GM12892 (cell line): ENCODE data around the gene CCDC188.

Source experiments
- POLR2A ChIP-seq: IDR thresholded peaks from 2 replicates; pipeline ENCODE4 v1.6.1; 2011; ENCODE audit warnings: low read depth, low read length, control low read depth
- POLR2AphosphoS5 ChIP-seq: IDR thresholded peaks from 2 replicates; pipeline ENCODE4 v1.6.1; 2011; ENCODE audit warnings: low read depth, low read length, control low read depth
- TAF1 ChIP-seq: IDR thresholded peaks from 2 replicates; pipeline ENCODE4 v1.6.1; 2011; ENCODE audit warnings: low read depth, mild to moderate bottlenecking, control low read depth, low read length, borderline replicate concordance

DNA sequence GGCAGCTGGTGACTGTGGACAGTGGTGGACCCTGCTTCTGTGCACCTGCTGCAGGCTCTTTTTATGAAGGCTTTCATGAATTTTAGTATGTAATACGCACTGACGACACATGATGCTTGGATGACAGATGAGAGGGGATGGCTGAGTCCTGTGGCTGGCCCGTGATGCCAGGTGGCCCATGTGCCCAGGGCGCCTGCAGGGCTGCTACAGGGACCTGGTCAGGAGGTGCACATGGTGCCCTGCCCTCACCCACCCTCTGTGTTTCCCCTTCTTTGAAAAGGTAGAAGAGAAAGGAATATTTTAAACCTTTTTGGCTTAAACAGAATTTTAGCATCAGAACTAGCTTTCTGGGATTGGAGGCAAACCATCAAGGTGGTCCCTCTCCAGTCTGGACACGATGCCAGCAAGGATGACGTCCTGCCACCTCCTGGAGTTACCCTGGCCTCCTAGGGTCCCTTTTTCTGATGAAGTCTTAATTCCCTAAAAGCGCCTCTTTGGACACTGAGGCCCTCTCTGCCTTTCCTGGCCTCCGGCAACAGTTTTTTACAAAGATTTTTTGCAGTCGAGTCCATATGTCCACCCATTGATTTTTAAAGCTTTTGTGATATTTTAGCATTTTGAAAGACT, 40.4 kb downstream of the CCDC188 start:
- TF ChIP-seq POLR2A: no peak; the same call in 1 of the 2 replicates
- TF ChIP-seq POLR2AphosphoS5: no peak; the same call in 1 of the 2 replicates
- no peak for TF ChIP-seq TAF1
